ACHN (cell line): Measurements from ENCODE around the gene GTF2F2.
A peak's percentile ranks its signal among the peaks of the same experiment; 100 is the strongest.

ENCODE experiments used
- DNase-seq: peaks from one replicate; pipeline ENCODE4 v3.0.0-alpha.2; 2015
- in situ Hi-C: cut with HindIII; loops from 2 replicates; pipeline ENCODE4 v1.10.0; 2017; ENCODE audit warnings: low sequenced_read_pairs, low pct_ligation_motif_present, low pct_unique_long_range_greater_than_20kb

Gene GTF2F2

GRCh38 chr13:45119469-45119990, 780 bp upstream of the GTF2F2 start:
- DNase-seq, result peak; percentile 44
- in situ Hi-C loops, result no loop called here

- in situ Hi-C loops, result no loop called here
- DNase-seq, result peak; percentile 32
Measured at GRCh38 chr13:45120967-45121831, 889 bp downstream of the GTF2F2 start.

- in situ Hi-C loops, result no loop called here
- DNase-seq, result no peak
Measured at GRCh38 chr13:45122941-45123340, 2.6 kb downstream of the GTF2F2 start.

- no peak for DNase-seq
- in situ Hi-C loops, result no loop called here
Measured at GRCh38 chr13:45132369-45133064, 12.2 kb downstream of the GTF2F2 start.

- in situ Hi-C loops, result no loop called here
Measured at GRCh38 chr13:45133396-45134118, 13.2 kb downstream of the GTF2F2 start.

GRCh38 chr13:45136741-45137504, 16.6 kb downstream of the GTF2F2 start:
- in situ Hi-C loops, result no loop called here
- DNase-seq, result no peak

More at GRCh38 chr13:45133396-45134118, 13.2 kb downstream of the GTF2F2 start:
- DNase-seq, result no peak

- in situ Hi-C loops, result no loop called here
- DNase-seq, result no peak
Measured at GRCh38 chr13:45137526-45137925, 17.2 kb downstream of the GTF2F2 start.

GRCh38 chr13:45138282-45138681, 18.0 kb downstream of the GTF2F2 start:
- in situ Hi-C loops, result no loop called here
- DNase-seq, result peak; percentile 92

- DNase-seq, result no peak
- in situ Hi-C loops, result no loop called here
Measured at GRCh38 chr13:45141369-45141768, 21.1 kb downstream of the GTF2F2 start.

GRCh38 chr13:45142440-45143345, 22.4 kb downstream of the GTF2F2 start:
- no peak for DNase-seq
- in situ Hi-C loops, result no loop called here

GRCh38 chr13:45143346-45143751, 23.0 kb downstream of the GTF2F2 start:
- in situ Hi-C loops, result no loop called here
- no peak for DNase-seq

- in situ Hi-C loops, result no loop called here
- DNase-seq, result no peak
Measured at GRCh38 chr13:45149964-45150363, 29.7 kb downstream of the GTF2F2 start.

- DNase-seq, result no peak
- in situ Hi-C loops, result no loop called here
Measured at GRCh38 chr13:45156565-45157361, 36.5 kb downstream of the GTF2F2 start.

- in situ Hi-C loops, result no loop called here
- DNase-seq, result no peak
Measured at GRCh38 chr13:45162194-45162593, 41.9 kb downstream of the GTF2F2 start.

- in situ Hi-C loops, result no loop called here
- peak; percentile 84 for DNase-seq
Measured at GRCh38 chr13:45162821-45163220, 42.5 kb downstream of the GTF2F2 start.

- in situ Hi-C loops, result no loop called here
- DNase-seq, result no peak
Measured at GRCh38 chr13:45166858-45167257, 46.5 kb downstream of the GTF2F2 start.
